OCI-LY7 (cell line): ENCODE data around the gene LIPE.

Source experiments
- EZH2phosphoT487 ChIP-seq: fragments of 200-600 bp; sonication (generic); IDR thresholded peaks from 2 replicates; pipeline ENCODE4 v1.6.1; 2018; ENCODE audit warnings: low read depth, borderline replicate concordance, mild to moderate bottlenecking, mixed run types, antibody characterized with exemption, low read length, moderate library complexity, mixed read lengths
- TF ChIP-seq, protein P1 (sequence below): fragments of 200-600 bp; sonication (generic); conservative IDR thresholded peaks from 2 replicates; pipeline ENCODE4 v1.5.1; 2014; ENCODE audit warnings: mild to moderate bottlenecking, antibody characterized with exemption, low read length, moderate library complexity, mixed read lengths

DNA sequence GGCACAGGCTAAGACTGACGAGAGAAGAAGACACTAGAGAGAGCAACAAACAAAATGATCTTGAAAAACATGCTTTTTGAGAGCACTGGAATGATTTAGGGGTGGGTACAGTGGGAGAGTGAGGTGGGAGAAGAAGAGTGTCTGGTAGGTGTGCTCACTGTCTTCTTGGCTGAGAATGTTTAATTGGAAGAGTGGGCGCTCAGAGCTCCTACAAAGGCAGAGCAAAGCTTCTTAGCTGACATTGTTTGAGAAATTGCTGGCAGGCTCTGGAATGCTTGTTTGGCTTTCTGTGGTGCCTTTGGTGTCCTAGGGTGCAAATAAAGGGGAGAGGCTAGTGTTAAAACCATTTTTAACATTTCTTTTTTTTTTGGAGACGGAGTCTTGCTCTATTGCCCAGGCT lies 1.5 kb upstream of the LIPE start:
- TF ChIP-seq, protein P1, sequence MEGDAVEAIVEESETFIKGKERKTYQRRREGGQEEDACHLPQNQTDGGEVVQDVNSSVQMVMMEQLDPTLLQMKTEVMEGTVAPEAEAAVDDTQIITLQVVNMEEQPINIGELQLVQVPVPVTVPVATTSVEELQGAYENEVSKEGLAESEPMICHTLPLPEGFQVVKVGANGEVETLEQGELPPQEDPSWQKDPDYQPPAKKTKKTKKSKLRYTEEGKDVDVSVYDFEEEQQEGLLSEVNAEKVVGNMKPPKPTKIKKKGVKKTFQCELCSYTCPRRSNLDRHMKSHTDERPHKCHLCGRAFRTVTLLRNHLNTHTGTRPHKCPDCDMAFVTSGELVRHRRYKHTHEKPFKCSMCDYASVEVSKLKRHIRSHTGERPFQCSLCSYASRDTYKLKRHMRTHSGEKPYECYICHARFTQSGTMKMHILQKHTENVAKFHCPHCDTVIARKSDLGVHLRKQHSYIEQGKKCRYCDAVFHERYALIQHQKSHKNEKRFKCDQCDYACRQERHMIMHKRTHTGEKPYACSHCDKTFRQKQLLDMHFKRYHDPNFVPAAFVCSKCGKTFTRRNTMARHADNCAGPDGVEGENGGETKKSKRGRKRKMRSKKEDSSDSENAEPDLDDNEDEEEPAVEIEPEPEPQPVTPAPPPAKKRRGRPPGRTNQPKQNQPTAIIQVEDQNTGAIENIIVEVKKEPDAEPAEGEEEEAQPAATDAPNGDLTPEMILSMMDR = no peak
- TF ChIP-seq EZH2phosphoT487 = no peak
